Pancreas (tissue), 10 donors: ENCODE measurements around the gene FRMD5. TPM values are rescaled to one million over a fixed set of nuclear protein-coding genes. Genes with fewer than 3 reads are reported as not detected.
A peak's percentile ranks its signal among the peaks of the same experiment; 100 is the strongest.
"Not testable (repeated sequence)": the region's sequence is repeated elsewhere in the genome, so short reads cannot be mapped to it uniquely, and the experiment has no call there.

Experiments
- ATAC-seq, 4 donors: fragments of 200-7000 bp; cut with Tn5 transposase; one replicate each; pipeline versions ENCODE4 v1.8.0 to v1.9.1; 2020; ENCODE audit warnings: mild to moderate bottlenecking in 4 of 4, moderate library complexity in 4 of 4
- DNase-seq, 6 donors: peaks; one replicate each; pipeline ENCODE4 v3.0.0-alpha.2; 2020
- FAIRE-seq: peaks from 2 replicates; lab custom pipeline; 2012; peaks lifted over from hg19 to GRCh38; lab: Jason Lieb, UNC
- H3K27ac ChIP-seq, 4 donors: fragments of 200-600 bp; sonication (generic); 1 replicate in 3 of 4; 2 replicates in 1 of 4; pipeline versions ENCODE4 v1.5.0 to v1.8.0; 2020
- H3K27me3 ChIP-seq, 4 donors: fragments of 200-600 bp; one replicate each; pipeline ENCODE4 v1.8.0; 2021
- H3K36me3 ChIP-seq, 3 donors: fragments of 200-600 bp; sonication (generic) in 1 of 3; one replicate each; pipeline versions ENCODE4 v1.5.0 to v1.8.0; 2020 to 2021
- H3K4me1 ChIP-seq, 3 donors: fragments of 200-600 bp; one replicate each; pipeline ENCODE4 v1.8.0; 2021
- H3K4me3 ChIP-seq, 4 donors: fragments of 200-600 bp; sonication (generic) in 2 of 4; one replicate each; pipeline versions ENCODE4 v1.5.0 to v1.8.0; 2020 to 2021
- H3K9me3 ChIP-seq, 4 donors: fragments of 200-600 bp; one replicate each; pipeline ENCODE4 v1.8.0; 2021
- WGBS, 2 donors: extraction: QIAGEN DNeasy Blood & Tissue Kit; methylation state at CpG; one replicate each; pipeline ENCODE4 v1.1.7; 2013; 5-methylcytosine and 5-hydroxymethylcytosine counted together
- intact Hi-C, 3 donors: fragments of 100-400 bp; cut with DNase I; formaldehyde crosslinking; loops; one replicate each; pipeline versions ENCODE4 v1.11.1 to v1.14.2; 2022
- polyA plus RNA-seq, 2 donors: library from polyadenylated mRNA; stranded (reverse); fragments of 200-250 nt; gene quantifications; one replicate each; pipeline ENCODE4 v1.2.3, GENCODE V29; 2013
- total RNA-seq, 6 donors: library from RNA; stranded (reverse); fragmentation: NEBNext Ultra II Directional in 4 of 6; extraction: Animal tissue kit (Norgen Biotek cat#: 25700) in 4 of 6; gene quantifications; one replicate each; pipeline versions ENCODE4 v1.2.1 to v1.2.4, GENCODE V29; 2021 to 2023
- TF ChIP-seq, protein P1 (sequence below), 4 donors: fragments of 200-600 bp; sonication (generic) in 3 of 4; IDR thresholded peaks; one replicate each; pipeline versions ENCODE4 v1.5.0 to v1.8.0; 2021; ENCODE audit warnings: antibody characterized with exemption in 4 of 4
- donor health status: healthy with polysubstance abuse.
- donor health status: DM: no; HTN: no; CAD: no; lungs with moderate emphysema.
- donor health status: DM: no; HTN: no; CAD: no.
- donor health status: control.
- donor health status: control.
- donor health status: Bipolar disorder and iron deficiency.
- donor health status: DM: yes; HTN: yes; CAD: no.
- donor health status: DM: no; HTN: no; CAD: no.
- donor health status: DM: no; HTN: no; CAD: no.
- donor health status: DM: yes; HTN: yes; CAD: no.

The FRMD5 gene
- 1 to 10 TPM in 1 of 6 donors, under 1 TPM in 4, not detected in 1; 0.04 to 1.5 (median 0.35) TPM for total RNA-seq
- polyA plus RNA-seq = under 1 TPM; 0.23 to 0.42 TPM

DNA sequence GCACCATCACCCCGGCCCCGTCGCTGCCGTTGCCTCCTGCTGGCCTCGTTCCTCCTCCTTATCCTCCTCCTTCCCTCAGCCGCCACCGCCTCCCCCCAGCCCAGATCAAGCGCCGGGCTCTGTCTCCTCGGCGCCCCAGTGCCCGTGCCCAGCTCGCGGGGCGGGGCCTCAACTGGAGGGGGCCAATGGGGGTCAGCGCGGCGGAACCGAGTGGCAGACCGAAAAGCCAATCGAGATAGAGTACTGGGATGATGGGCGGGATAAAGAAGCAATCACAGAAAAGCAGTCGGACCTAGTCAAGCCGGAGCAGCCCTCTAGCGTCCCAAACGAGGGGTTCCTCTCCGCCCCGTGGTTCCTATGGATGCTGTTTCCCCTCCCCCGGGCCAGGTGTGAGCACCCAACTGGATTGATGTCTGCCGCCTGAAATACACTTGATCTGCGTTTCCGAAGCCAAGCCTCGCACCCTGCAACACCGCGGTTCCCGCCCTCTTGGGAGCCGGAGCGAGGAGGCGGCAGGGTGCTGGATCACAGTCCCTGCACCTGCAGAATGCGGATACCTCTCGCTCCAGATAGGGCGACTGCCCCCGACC lies at the start of gene FRMD5:
Gene FRMD5, minus strand, starts transcription at position 121 of the 590 bp plus-strand sequence.
- no peaks in the 10 kb centered on the region for H3K36me3 ChIP-seq
- TF ChIP-seq, protein P1, sequence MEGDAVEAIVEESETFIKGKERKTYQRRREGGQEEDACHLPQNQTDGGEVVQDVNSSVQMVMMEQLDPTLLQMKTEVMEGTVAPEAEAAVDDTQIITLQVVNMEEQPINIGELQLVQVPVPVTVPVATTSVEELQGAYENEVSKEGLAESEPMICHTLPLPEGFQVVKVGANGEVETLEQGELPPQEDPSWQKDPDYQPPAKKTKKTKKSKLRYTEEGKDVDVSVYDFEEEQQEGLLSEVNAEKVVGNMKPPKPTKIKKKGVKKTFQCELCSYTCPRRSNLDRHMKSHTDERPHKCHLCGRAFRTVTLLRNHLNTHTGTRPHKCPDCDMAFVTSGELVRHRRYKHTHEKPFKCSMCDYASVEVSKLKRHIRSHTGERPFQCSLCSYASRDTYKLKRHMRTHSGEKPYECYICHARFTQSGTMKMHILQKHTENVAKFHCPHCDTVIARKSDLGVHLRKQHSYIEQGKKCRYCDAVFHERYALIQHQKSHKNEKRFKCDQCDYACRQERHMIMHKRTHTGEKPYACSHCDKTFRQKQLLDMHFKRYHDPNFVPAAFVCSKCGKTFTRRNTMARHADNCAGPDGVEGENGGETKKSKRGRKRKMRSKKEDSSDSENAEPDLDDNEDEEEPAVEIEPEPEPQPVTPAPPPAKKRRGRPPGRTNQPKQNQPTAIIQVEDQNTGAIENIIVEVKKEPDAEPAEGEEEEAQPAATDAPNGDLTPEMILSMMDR (IDR thresholded peaks at IDR 0.05) = no peak
- peak; percentile 96 to 99 (median 98) for ATAC-seq
- WGBS, 2 donors = 1% methylated on average over 38 to 43 of the region's 43 CpGs
- intact Hi-C loops = no loop called here
- peak within 1 kb of the TSS; percentile 33 to 68 (median 44) for H3K4me3 ChIP-seq
- H3K27me3 ChIP-seq = peaks cover 0 to 26% (median 5%) of the 10 kb centered on the region in 4 donors
- peak; percentile 87 to 96 (median 92) for DNase-seq
- no peak for FAIRE-seq
- no peaks in the 10 kb centered on the region for H3K4me1 ChIP-seq
- H3K9me3 ChIP-seq = no peaks in the 10 kb centered on the region
- H3K27ac ChIP-seq = peak within 1 kb of the TSS in 2 of 4 donors; percentile 33 to 68

- Histone ChIP-seq H3K36me3 (no peaks in the 10 kb centered on the region), H3K4me3 (no peak overlapping the region), H3K4me1 (no peaks in the 10 kb centered on the region), H3K9me3 (no peaks in the 10 kb centered on the region), H3K27me3 (no peaks in the 10 kb centered on the region), H3K27ac (no peak overlapping the region)
- FAIRE-seq = no peak
- intact Hi-C loops = no loop called here
- no peak for ATAC-seq
- no peak for DNase-seq
- WGBS, 2 donors = 79 to 80% methylated on average over 3 of the region's 3 CpGs
- TF ChIP-seq, protein P1 (IDR thresholded peaks at IDR 0.05) = no peak
Observed at GRCh38 chr15:44243829-44244228, 48.8 kb upstream of the FRMD5 start.

GRCh38 chr15:44243141-44243540 lies 48.1 kb upstream of the FRMD5 start:
- Histone ChIP-seq H3K9me3 (no peaks in the 10 kb centered on the region), H3K4me3 (no peak overlapping the region), H3K27me3 (no peaks in the 10 kb centered on the region), H3K36me3 (no peaks in the 10 kb centered on the region), H3K27ac (no peak overlapping the region), H3K4me1 (no peaks in the 10 kb centered on the region)
- no peak for ATAC-seq
- no peak for DNase-seq
- FAIRE-seq = no peak
- TF ChIP-seq, protein P1 (IDR thresholded peaks at IDR 0.05) = no peak
- intact Hi-C loops = no loop called here
- WGBS, 2 donors = 64 to 69% methylated on average over 1 of the region's 1 CpG

DNA sequence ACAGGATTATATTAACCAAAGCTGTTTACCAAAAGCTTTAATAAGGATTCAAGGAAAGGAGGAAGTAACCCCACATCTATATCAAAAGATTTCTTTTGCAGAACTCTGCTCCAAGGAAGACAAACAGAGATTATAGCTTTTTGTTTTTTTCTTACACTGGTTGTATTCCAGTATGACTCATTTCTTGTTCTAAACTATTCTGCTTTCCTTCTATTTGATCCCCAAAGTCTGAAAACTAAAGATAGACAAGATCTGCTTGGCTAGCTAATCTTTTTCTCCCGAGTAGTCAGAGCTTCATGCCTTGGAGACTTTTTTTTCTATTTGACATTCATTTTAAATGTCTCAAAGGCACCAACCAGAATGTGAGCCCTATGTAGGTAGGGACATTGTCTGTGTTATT lies 36.8 kb upstream of the FRMD5 start:
- H3K27ac ChIP-seq = no peak overlapping the region
- WGBS, 2 donors = 45 to 47% methylated on average over 1 of the region's 1 CpG
- H3K36me3 ChIP-seq = no peaks in the 10 kb centered on the region
- intact Hi-C loops = no loop called here
- H3K9me3 ChIP-seq = no peaks in the 10 kb centered on the region
- no peaks in the 10 kb centered on the region for H3K27me3 ChIP-seq
- DNase-seq (no peak), FAIRE-seq (no peak), ATAC-seq (no peak)
- H3K4me3 ChIP-seq = no peak overlapping the region
- TF ChIP-seq, protein P1 (IDR thresholded peaks at IDR 0.05) = no peak
- no peaks in the 10 kb centered on the region for H3K4me1 ChIP-seq

DNA sequence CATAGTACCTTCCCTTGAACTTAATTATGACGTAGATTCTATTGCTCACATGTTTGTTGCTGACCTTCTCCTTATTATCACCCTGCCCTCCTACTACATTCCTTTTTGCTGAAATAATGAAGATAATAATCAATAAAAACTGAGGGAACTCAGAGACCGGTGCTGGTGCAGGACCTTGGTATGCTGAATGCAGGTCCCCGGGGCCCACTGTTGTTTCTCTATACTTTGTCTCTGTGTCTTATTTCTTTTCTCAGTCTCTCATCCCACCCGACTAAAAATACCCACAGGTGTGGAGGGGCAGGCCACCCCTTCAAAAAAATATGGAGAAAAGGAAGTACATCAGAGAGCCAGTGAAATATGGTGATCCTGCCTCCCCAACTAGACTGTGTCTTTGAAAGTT lies 34.2 kb upstream of the FRMD5 start:
- intact Hi-C loops, FAIRE-seq, H3K9me3 ChIP-seq, DNase-seq, H3K27me3 ChIP-seq, ATAC-seq, H3K4me1 ChIP-seq, H3K4me3 ChIP-seq, H3K36me3 ChIP-seq, H3K27ac ChIP-seq: not testable (repeated sequence)
- WGBS, 2 donors = 36 to 50% methylated on average over 3 of the region's 4 CpGs
